HG03064 (cell line): ENCODE measurements around the gene OR2A5.
"Not testable (repeated sequence)": the region's sequence is repeated elsewhere in the genome, so short reads cannot be mapped to it uniquely, and the experiment has no call there.

Source experiments
- ATAC-seq: cut with Tn5 transposase; IDR thresholded peaks from one replicate; pipeline ENCODE4 v1.9.1; 2021; ENCODE audit warnings: low read depth; ENCODE audit not compliant: unreplicated experiment

OR2A5 gene, protein sequence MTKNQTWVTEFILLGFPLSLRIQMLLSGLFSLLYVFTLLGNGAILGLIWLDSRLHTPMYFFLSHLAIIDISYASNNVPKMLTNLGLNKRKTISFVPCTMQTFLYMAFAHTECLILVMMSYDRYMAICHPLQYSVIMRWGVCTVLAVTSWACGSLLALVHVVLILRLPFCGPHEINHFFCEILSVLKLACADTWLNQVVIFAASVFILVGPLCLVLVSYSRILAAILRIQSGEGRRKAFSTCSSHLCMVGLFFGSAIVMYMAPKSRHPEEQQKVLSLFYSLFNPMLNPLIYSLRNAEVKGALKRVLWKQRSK

DNA sequence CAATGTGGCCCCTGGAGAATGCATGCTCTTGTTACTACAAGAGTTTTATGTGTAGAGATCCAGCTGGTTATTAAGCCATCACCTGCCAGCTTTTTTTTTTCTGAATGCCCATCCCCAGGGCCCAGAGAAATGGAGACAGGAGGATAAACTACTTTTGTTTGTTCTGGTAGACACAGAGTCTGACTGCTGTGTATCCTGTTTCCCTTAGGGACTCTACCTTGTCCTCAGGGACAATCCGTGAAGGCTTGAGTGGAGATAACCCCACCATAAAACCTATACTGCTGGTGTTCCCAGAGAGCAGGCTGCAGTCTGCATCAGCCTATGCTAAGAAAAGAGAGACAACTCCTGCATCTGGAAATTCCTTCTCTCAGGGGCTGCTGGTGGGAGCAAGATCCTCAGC is at the start of gene OR2A5:
Gene OR2A5 (plus strand): TSS at position 301 of the 400 bp plus-strand sequence. CDS start 1,454 bp downstream, outside the sequence.
- ATAC-seq = no peak

DNA sequence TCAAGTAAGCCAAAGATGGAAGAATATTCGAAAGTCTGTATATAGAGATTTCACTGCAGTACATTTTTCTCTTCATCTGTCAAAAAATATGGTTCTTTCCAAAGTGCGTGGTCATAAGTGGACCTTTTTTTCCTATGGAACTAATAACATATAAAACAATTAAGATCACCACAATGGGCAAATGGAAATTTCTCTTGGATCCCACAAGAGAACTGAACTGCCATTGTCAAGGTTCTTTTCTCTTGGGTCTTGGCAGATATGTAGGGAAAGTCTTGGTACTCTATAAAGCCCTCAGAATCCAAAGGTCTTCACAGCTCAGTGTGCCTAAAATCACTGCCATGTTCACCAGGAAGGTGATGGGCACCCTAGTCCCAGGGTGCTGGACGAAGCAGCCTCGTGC is 48.7 kb upstream of the OR2A5 start, which contains the start of gene OR6B1:
Gene OR6B1 (plus strand): TSS at position 301 of the 400 bp plus-strand sequence. CDS start 3,677 bp downstream, outside the sequence.
- ATAC-seq = no peak

DNA sequence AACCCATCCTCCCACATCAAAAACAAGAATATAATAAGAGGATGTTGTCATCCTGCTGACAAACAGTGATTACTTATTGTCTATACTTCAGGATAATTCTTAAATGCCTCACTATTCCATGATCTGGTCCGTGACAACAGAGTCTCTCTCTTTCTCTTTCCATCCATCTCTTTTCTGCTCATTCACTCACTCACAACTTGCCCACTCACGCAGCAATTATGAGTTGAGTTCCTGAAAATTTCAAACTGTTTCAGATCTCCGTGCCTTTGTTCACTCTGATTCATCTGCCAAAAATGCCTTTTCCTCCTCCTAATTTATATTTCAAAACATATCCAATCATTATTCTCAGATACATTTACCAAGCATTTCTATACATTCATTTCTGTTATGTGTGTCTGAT is 47.2 kb upstream of the OR2A5 start:
- ATAC-seq = no peak

DNA sequence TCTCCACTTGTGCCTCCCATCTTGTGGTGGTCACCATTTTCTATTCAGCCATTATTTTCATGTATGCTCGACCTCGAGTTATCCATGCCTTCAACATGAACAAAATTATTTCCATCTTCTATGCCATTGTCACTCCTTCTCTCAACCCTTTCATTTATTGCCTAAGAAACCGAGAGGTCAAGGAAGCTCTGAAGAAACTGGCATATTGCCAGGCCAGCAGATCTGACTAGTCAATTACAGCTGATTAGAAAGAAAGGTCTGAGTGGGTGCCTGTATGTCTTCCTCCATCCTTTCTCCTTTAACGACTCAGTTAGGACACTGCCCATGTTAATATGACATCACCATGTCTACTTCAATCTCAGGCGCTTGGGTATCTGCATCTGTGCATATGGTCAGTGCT is 44.0 kb upstream of the OR2A5 start:
- ATAC-seq = no peak

DNA sequence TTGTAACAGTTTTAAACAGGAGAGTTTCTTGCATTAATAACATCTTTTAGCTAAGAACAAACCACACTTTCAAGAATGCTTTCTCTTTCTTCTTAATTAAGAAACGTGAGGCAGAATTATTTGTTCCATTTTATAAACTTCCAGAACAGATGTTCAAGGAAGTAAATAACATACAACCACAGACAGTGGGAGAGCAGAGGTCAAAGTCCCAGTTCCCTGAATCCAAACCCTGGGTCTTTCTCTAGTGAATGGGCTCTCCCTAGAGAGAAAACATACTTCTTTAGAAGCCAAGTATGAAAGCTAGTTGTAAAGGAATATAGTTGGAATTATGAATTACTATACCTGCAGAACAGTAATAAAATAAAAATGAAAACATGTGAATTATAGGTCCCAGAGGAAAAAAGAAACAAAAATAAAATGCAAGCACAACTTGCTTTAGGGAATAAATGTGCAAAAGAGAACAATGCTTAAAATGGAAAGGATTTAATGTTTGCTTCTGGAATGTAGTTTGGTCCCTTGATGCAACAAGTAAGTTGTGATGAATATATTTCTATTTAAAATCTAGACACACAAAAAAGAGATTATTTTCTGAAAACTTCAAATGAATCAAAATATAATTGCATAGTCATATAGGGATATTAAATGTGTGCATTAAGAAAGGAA is 42.6 kb upstream of the OR2A5 start:
- ATAC-seq = no peak

DNA sequence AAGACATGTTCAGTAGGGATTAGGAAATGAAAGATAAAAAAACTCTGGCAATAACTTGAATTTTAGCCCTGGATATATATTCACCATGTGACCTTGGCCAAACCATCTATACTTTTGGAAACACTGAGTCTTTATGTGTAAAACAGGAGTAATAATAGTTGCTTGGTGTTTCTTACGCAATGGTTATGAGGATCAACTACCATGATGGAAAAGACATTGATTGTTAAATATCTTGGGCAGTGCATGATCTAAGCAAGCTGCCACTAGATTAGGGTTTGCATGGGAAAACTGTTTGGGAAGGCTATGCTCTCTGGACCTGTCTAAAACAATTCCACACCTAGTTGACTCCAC is 42.1 kb upstream of the OR2A5 start:
- ATAC-seq = no peak

DNA sequence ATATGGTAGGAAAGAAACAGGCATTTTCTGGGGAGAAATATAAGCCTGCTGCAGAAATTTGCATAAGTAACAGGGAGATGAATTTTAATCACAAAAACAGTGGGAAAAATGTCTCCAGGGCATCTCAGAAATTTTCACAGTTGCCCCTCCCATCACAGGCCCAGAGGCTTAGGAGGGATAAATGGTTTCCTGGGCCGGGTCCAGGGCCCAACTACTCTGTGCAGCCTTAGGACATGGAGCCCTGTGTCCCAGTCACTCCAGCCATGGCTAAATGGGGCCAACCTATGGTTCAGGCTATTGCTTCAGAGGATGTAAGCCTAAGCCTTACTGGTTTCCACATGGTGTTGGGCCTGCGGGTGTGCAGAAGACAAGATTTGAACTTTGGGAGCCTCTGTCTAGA is 39.4 kb upstream of the OR2A5 start:
- ATAC-seq = no peak

DNA sequence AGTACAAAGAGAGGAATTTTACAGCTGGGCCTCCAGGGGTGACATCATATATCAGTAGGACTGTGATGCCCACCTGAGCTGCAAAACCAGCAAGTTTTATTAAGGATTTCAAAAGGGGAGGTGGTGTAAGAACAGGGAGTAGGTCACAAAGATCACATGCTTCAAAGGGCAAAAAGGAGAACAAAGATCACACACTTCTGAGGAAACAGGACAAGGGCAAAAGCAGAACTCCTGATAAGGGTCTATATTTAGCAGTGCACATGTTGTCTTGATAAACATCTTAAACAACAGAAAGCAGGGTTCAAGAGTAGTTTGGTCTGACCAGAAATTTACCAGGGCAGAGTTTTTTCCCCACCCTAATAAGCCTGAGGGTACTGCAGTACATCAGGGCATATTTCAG is 38.7 kb upstream of the OR2A5 start:
- ATAC-seq = not testable (repeated sequence)

DNA sequence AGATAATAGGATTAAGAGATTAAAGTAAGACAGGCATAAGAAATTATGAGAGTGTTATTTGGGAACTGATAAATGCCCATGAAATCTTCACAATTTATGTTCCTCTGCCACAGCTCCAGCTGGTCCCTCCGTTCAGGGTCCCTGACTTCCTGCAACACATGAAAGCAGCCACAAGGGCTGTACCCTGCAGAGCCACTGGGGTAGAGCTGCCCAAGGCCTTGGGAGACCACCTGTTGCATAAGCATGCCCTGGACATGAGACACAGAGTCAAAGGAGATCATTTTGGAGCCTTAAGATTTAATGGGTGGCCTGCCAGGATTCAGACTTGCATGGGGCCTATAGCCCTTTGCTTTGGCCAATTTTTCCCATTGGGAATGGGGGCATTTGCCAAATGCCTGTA is 37.9 kb upstream of the OR2A5 start:
- not testable (repeated sequence) for ATAC-seq

DNA sequence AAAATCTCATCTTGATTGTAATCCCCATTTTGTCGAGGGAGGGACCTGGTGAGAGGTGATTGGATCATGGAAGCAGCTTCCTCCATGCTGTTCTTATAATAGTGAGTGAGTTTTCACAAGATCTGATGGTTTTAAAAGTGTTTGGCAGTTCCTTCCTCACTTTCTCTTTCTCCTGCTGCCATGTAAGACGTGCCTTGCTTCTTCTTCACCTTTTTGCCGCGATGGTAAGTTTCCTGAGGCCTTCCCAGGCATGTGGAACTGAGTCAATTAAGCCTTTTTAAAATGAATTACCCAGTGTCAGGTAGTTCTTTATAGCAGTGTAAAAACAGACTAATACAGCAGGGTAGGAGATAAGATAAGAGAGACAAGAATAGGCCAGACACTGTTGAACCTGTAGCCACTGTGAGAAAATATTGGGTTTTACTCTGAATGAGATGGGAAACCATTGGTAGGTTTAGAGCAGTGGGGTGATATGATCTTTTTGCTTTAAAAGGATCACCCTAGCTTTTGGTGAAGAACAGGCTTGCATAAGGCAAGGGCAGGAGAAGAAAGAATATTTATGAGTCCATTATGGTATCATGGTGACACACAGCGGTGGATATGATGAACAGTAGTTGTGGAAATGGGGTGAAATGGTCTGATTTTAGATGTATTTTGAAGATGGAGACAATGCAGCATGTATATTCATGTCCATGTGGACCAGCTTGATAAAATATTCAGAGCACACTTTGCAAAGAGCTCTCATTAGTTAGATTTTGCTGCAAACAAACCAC is 37.1 kb upstream of the OR2A5 start:
- no peak for ATAC-seq

DNA sequence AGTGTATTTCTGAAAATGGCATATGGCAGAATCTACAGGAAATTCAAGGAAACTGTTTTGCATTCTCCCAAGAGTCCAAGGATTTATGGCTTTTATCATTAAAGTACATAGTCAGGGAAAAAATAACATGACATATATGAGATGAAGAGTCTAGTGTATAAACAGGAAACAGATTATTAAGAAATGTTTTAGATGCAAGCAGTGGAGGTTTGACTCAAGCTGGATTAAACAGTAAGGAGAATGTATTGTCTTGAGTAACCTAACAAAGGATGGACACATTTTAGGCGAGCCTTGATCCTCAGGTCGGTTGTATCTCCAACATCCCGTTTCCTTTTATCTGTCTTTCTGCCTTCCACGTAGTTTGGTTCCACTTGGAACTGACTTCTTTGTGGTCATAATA is 30.7 kb upstream of the OR2A5 start:
- ATAC-seq = no peak

DNA sequence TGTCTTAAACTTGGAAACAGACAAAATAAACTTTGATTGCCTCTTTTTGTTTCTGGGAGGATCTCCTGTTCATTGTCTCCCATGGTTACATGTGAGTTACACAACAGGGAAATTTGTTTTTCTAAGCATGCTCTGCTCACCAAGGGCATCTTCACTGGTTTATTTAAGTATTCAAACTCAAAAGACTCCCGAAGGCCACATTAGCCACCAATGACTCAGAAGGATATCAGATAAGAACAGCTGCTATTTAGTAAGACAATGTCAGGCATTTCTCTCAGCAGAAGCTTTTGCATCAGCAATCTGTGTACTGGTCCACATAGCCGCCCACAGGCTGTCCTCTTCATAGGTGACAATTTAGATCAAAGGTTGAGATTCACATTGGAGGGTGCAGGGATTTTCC is 29.3 kb upstream of the OR2A5 start:
- ATAC-seq = no peak

DNA sequence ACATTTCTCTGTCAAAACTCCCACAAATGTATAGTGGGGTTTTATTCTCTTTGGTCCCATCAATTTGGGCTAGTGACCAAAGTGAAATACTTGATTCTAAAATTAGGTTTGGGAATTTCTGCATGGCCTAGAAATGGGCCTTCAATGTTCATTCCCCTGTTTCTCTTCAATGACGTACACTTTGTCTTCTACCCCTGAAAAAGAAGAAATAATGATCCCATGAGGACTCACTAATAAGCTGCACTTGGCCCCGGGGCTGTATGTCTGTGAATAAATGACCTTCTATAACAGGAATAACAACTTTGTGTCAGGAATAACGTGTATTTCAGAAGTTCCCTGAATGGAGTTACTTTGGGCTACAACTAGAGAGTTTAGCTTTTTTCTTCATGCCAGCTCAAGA is 28.4 kb upstream of the OR2A5 start:
- no peak for ATAC-seq

DNA sequence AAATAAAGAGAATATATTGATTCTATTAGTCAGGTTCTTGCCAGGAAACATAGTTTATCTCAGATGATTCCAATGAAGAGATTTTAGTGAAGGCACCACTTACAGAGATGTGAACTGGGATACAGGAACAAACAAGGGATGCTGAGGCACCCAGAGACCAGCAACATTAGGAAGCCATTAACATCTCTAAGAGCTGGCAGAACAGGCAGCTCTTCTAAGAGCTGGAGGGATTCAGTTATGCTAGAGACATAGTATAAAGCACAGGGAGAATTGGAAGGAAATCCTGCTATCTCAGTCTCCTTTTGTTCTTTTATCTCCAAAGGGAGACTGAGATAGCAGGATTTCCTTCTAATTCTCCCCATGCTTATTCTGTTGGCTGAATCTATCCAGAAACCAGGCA is 26.6 kb upstream of the OR2A5 start:
- no peak for ATAC-seq

DNA sequence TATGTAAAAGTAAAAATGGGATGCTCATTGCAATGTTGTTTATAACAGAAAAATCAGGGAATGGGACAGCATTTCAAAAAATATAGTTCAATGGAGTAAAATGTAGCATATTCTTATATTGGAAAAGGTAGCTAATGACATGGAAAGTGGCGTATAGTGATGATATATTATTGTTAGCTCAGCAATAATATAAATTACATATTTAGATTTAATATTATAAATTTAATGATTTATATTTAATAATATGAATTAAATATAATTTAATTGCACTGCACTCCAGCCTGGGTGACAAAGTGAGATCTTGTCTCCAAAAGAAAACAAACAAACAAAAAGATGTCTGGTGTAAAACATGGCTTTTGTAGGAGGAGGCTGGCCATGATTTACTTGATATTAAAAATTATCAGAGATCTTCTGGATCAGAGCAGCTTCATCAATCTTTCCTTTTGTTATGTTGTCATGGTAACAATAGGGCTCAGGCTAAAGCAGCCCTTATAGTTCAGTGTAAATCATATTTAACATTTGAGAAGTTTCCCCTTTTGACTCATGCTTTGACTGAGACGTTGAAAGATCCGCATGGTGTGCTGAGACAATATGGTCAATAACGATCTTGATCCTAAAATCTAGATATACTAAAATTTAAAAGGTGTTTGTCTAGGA is 25.4 kb upstream of the OR2A5 start:
- no peak for ATAC-seq

DNA sequence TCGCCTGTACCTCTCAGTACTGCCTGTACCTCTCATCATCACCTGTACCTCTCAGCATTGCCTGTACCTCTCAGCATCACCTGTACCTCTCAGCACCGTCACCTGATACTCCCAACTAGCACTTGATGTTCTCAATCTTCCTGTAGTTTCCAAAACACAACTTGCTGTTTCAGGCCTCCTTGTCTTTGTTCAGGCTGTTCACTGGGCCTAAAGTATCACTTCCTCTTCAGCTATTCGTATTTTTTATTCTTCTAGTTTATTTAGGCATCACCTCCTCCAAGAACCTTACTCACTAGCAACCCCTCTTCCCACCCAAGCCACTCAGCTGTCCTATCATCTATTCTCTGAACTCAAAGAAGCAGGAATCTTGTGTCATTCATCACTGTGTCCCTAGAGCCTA is 24.5 kb upstream of the OR2A5 start:
- ATAC-seq = no peak

DNA sequence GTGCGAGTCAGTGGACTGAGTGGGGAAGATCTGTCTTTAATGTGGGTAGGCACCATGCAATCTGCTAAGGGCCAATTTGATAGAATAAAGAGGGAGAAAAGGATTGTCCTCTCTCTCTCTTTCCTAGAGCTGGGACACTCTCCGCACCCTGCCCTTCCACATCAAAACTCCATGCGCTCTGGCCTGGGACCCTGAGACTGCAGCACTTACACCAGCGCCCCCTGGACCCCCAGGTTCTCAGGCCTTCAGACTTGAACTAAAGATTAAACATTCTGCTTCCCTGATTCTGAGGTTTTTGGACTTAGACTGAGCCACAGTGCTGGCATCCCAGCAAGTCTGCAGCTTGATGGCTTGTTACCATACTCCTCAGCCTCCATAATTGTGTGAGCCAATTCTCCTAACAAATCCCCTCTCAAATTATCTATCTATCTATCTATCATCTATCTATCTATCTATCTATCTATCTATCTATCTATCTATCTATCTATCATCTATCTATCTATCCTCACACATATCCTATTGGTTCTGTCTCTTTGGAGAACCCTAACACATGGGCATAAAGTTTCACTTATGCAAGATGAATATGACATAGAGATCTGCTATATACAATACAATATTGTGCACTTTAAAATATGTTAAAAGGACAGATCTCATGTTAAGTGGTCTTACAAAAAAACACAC is 22.4 kb upstream of the OR2A5 start:
- no peak for ATAC-seq

DNA sequence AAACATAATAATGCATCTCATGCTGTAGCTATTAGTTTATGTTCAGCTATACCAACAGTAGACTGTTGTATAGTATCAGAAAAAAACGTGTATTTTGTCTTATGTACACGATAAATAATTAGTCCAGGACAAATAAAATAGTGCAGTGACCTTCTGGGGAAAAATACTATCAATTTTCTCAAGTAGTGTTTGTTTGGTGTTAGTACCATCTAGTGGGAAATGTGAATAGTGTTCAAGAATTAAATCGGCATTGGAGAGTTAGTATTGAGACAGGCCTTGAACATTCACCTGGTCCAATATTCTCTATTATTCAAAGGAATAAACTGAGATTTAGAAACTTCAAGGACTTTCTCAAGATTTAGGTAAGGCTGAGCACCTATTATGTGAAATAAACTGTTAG is 21.7 kb upstream of the OR2A5 start:
- ATAC-seq = no peak

DNA sequence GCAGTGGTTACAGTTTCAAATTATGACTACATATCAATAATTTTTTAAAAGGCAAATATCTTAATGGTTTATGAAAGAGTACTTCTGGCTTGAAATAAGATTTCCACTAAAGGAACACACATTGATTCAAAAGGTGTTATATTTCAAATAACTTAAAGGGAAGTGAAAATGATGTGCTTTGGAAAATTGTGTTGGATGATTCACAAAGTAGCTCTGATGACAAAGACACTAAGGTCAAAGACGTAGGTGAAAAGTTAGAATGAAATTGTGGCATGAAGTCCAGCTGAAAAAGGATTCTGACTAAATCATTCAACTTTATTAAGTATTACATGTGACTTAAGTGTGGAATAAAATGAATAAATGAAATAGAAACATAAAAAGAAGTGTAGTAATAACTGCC is 20.8 kb upstream of the OR2A5 start:
- no peak for ATAC-seq

DNA sequence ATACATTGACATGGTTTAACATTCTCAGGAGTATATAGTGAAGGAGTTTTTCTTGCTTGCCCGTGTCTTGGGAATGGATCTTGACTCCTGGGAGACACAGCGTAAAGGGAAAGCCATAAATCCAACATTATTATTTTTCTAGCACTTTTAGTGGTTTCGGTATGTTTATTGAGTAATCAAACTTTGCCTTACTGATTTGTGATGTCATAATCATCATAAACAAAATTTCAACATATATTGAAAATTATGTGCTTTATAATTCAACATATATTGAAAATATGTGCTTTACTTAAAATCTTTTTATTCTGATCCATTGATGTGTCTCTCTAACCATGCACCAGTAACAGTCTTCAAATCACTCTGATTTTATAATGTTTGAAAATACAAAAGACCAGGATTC is 20.2 kb upstream of the OR2A5 start:
- no peak for ATAC-seq

DNA sequence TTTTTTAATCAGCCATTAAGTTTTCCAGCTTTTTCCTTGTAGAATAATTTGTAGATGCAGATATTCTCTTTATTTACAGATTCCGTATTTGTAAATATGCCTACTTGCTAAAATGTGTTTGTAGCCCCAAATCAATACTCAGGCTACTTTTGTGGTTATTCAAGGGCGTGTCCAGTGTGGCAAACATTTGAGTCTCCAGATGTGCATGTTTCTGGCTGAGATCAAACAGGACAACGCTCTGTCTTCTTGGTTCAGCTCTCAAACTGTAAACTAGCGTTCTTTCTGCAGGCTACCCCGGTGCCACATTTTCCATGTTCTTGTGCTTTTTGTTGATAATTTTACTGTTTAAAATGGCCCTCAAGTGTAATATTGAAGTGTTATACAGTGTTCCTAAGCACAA is 16.2 kb upstream of the OR2A5 start:
- no peak for ATAC-seq
